ENCODE measurements around the gene COL4A2.

- TF ChIP-seq GATA2 (IDR thresholded peaks at IDR 0.05; ENCODE audit: low read depth, low read length) (no peak), GATA3 (IDR thresholded peaks at IDR 0.05; ENCODE audit: low read depth, low read length) (no peak)
These were observed 6.8 kb upstream of the COL4A2 start for GRCh38 chr13:110300090-110300815.

All from SH-SY5Y (cell line).